Fibroblast of lung (primary cell): ENCODE results near the gene DPP7.

ENCODE experiments used
- CTCF ChIP-seq, 2 donors: IDR thresholded peaks in 1 of 2; conservative IDR thresholded peaks in 1 of 2; 1 replicate in 1 of 2; 2 replicates in 1 of 2; pipeline ENCODE4 v1.5.1; 2011 to 2012; ENCODE audit warnings: low read length in 2 of 2, control low read depth in 1 of 2, inconsistent platforms in 1 of 2, low read depth in 1 of 2, mild to moderate bottlenecking in 1 of 2
- EZH2 ChIP-seq: IDR thresholded peaks from 2 replicates; pipeline ENCODE4 v1.5.1; 2012; ENCODE audit warnings: low read length, control low read depth, mild to moderate bottlenecking; ENCODE audit errors: missing control alignments

DNA sequence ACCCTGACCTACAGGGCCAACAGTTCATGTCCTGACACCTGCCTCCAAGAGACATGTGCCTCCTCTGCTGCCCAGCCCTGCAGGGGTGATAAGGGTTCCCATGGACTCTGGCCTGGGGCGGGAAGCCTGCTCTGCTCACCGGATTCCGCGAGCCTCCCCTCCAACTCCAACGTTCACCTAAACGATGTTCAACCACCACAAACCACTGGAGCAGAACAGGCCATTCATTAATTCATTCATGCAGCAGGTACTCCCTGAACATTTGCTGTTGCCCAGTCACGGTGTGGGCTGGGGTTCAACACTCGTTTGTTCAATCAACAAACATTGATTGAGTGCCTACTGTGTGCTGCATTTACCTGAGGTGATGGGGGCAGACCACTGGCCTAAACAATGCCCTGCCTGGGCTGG lies 40.5 kb downstream of the DPP7 start:
- TF ChIP-seq CTCF (conservative IDR thresholded peaks at IDR 0.05 in 1 of 2, IDR thresholded peaks at IDR 0.05 in 1 of 2; ENCODE audit: low read depth in 1 of 2, low read length in 2 of 2) (no peak), EZH2 (no peak)
